Measurements from ENCODE around the gene TMEM225. TPM values are rescaled to one million over a fixed set of nuclear protein-coding genes. Genes with fewer than 3 reads are reported as not detected.
"Not testable (repeated sequence)": the region's sequence is repeated elsewhere in the genome, so short reads cannot be mapped to it uniquely, and the experiment has no call there.

TMEM225 gene
- total RNA-seq, 1 donor from 2014 or later: not detected

- FAIRE-seq (no peak), DNase-seq (ENCODE audit: low read depth) (no peak)
- TF ChIP-seq CTCF (IDR thresholded peaks at IDR 0.05; ENCODE audit: insufficient read depth, low read length, severe bottlenecking): no peak
- no peaks in the 10 kb centered on the region for H3K27me3 ChIP-seq (ENCODE audit: control insufficient read depth, insufficient read depth, low read length)
- no peaks in the 10 kb centered on the region for H3K36me3 ChIP-seq (ENCODE audit: control insufficient read depth, insufficient read depth, low read length)
- H3K4me3 ChIP-seq (ENCODE audit: low read depth, low read length): no peak within 1 kb of the TSS
Measured at GRCh38 chr11:123901867-123902266, 16.4 kb upstream of the TMEM225 start, which contains the start of gene OR8D4. TSS of gene OR8D4 (plus strand) at chr11:123902167. CDS start at chr11:123906432, 4,265 bp downstream.

- Histone ChIP-seq H3K27me3 (ENCODE audit: control insufficient read depth, insufficient read depth, low read length) (no peaks in the 10 kb centered on the region), H3K4me3 (ENCODE audit: low read depth, low read length) (no peak overlapping the region), H3K36me3 (ENCODE audit: control insufficient read depth, insufficient read depth, low read length) (no peaks in the 10 kb centered on the region)
- DNase-seq (ENCODE audit: low read depth) (no peak), FAIRE-seq (no peak)
- no peak for TF ChIP-seq CTCF (IDR thresholded peaks at IDR 0.05; ENCODE audit: insufficient read depth, low read length, severe bottlenecking)
Measured at GRCh38 chr11:123899792-123900191, 14.3 kb upstream of the TMEM225 start.

GRCh38 chr11:123892031-123892430 lies 6.6 kb upstream of the TMEM225 start:
- no peak for TF ChIP-seq CTCF (IDR thresholded peaks at IDR 0.05; ENCODE audit: insufficient read depth, low read length, severe bottlenecking)
- H3K36me3 ChIP-seq (ENCODE audit: control insufficient read depth, insufficient read depth, low read length): no peaks in the 10 kb centered on the region
- H3K27me3 ChIP-seq (ENCODE audit: control insufficient read depth, insufficient read depth, low read length): no peaks in the 10 kb centered on the region
- no peak overlapping the region for H3K4me3 ChIP-seq (ENCODE audit: low read depth, low read length)
- FAIRE-seq: no peak
- DNase-seq (ENCODE audit: low read depth): no peak

GRCh38 chr11:123880912-123881311 lies 4.6 kb downstream of the TMEM225 start:
- Histone ChIP-seq H3K4me3 (ENCODE audit: low read depth, low read length) (no peak overlapping the region), H3K27me3 (ENCODE audit: control insufficient read depth, insufficient read depth, low read length) (no peaks in the 10 kb centered on the region), H3K36me3 (ENCODE audit: control insufficient read depth, insufficient read depth, low read length) (no peaks in the 10 kb centered on the region)
- no peak for DNase-seq (ENCODE audit: low read depth)
- TF ChIP-seq CTCF (IDR thresholded peaks at IDR 0.05; ENCODE audit: insufficient read depth, low read length, severe bottlenecking): no peak
- no peak for FAIRE-seq

GRCh38 chr11:123867795-123868194 lies 17.7 kb downstream of the TMEM225 start:
- not testable (repeated sequence) for FAIRE-seq; H3K4me3 ChIP-seq (ENCODE audit: low read depth, low read length); H3K36me3 ChIP-seq (ENCODE audit: control insufficient read depth, insufficient read depth, low read length)

GRCh38 chr11:123865293-123865692 lies 20.2 kb downstream of the TMEM225 start:
- DNase-seq (ENCODE audit: low read depth); H3K36me3 ChIP-seq (ENCODE audit: control insufficient read depth, insufficient read depth, low read length); FAIRE-seq; H3K27me3 ChIP-seq (ENCODE audit: control insufficient read depth, insufficient read depth, low read length); H3K4me3 ChIP-seq (ENCODE audit: low read depth, low read length): not testable (repeated sequence)

More at GRCh38 chr11:123867795-123868194, 17.7 kb downstream of the TMEM225 start:
- not testable (repeated sequence) for H3K27me3 ChIP-seq (ENCODE audit: control insufficient read depth, insufficient read depth, low read length); DNase-seq (ENCODE audit: low read depth)

- Histone ChIP-seq H3K27me3 (ENCODE audit: control insufficient read depth, insufficient read depth, low read length) (no peaks in the 10 kb centered on the region), H3K36me3 (ENCODE audit: control insufficient read depth, insufficient read depth, low read length) (no peaks in the 10 kb centered on the region)
- FAIRE-seq: no peak
Measured at GRCh38 chr11:123859731-123860130, 25.7 kb downstream of the TMEM225 start.

More at GRCh38 chr11:123859731-123860130, 25.7 kb downstream of the TMEM225 start:
- DNase-seq (ENCODE audit: low read depth): no peak
- TF ChIP-seq CTCF (IDR thresholded peaks at IDR 0.05; ENCODE audit: insufficient read depth, low read length, severe bottlenecking): no peak
- no peak overlapping the region for H3K4me3 ChIP-seq (ENCODE audit: low read depth, low read length)

Measured in bronchial epithelial cell (primary cell).